Measurements from ENCODE around the gene UBE2E1. TPM values are rescaled to one million over a fixed set of nuclear protein-coding genes. Genes with fewer than 3 reads are reported as not detected.

The UBE2E1 gene
- total RNA-seq, 6 experiments from 2014 or later = 75.6 to 93.8 (median 84.2) TPM

DNA sequence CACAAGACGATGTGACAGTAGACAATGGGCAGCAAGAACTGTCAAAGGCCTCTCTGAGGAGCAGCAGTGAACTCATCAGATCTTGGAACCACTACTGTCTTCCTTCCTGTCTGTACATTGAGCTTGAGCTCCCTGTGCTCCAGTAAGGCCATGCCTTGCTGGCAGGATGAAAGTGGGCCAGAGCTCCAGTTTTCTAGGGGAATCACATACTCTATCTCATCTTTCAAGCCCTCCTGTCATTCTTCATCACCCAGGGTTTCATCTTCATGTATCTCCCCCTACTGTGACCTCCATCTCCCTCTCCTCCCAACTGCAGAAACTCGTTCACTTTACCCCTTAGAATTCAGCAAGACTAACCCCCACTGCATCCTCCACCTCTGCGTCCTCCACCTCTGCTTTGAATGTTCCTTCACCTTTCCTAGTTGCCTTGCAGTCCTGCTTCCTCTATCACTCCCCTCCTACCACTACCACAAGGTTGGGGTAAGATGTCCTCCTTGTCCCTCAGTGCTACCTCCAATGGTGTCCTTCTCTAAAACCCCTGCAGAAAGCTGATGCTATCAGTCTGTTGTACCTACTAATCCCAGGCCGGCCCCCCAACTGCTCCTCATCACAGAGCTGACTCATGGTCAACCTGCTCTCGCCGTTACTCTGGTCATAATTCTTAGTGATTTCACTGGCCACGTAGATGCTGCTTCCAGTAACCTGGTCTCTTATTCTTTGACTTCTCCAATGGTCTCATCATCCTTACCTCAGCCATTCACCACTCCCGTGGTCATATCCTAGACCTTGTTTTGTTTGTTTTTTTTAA lies 88.7 kb downstream of the UBE2E1 start:
- H3K27ac Mint-ChIP-seq = peak overlapping the region; percentile 20; the same call in 1 of the 2 replicates
- no peak overlapping the region for H3K4me3 Mint-ChIP-seq
- no peak for TF ChIP-seq CTCF (IDR thresholded peaks at IDR 0.05)
- H3K4me1 Mint-ChIP-seq (ENCODE audit: low read depth) = peaks cover 2% of the 10 kb centered on the region; the same call in 1 of the 2 replicates
- H3K9me3 Mint-ChIP-seq = no peaks in the 10 kb centered on the region
- H3K27me3 Mint-ChIP-seq (ENCODE audit: insufficient read depth) = peaks cover 2% of the 10 kb centered on the region; the same call in 1 of the 2 replicates
- H3K36me3 Mint-ChIP-seq (ENCODE audit: low read depth) = peaks cover 38% of the 10 kb centered on the region
- DNase-seq = no peak

DNA sequence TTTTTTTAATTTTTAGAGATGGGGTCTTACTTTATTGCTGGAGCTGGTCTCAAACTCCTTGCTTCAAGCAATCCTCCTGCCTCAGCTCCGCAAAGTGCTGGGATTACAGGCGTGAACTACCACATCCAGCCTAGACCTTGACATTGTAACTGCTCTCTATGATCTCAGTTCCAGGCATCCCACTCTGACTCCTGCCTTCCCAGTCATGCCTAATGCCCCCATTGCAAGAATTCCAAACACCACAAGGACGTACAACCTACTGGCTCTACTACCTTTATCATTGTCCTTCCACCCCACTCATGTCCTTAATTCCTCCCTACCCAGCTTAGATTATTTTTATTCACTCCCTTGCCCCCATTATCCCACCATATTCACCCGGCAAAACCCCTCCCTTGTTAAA lies 89.4 kb downstream of the UBE2E1 start:
- Mint-ChIP-seq H3K4me3 (no peak overlapping the region), H3K27me3 (ENCODE audit: insufficient read depth) (peaks cover 2% of the 10 kb centered on the region; the same call in 1 of the 2 replicates), H3K9me3 (no peaks in the 10 kb centered on the region), H3K4me1 (ENCODE audit: low read depth) (no peaks in the 10 kb centered on the region), H3K36me3 (ENCODE audit: low read depth) (peaks cover 40% of the 10 kb centered on the region), H3K27ac (no peak overlapping the region)
- DNase-seq = no peak
- no peak for TF ChIP-seq CTCF (IDR thresholded peaks at IDR 0.05)

GRCh38 chr3:23900744-23901143 lies 95.0 kb downstream of the UBE2E1 start:
- Mint-ChIP-seq H3K4me1 (ENCODE audit: low read depth) (peaks cover 5% of the 10 kb centered on the region; the same call in 1 of the 2 replicates), H3K9me3 (no peaks in the 10 kb centered on the region), H3K36me3 (ENCODE audit: low read depth) (peaks cover 48% of the 10 kb centered on the region), H3K27ac (no peak overlapping the region), H3K4me3 (no peak overlapping the region), H3K27me3 (ENCODE audit: insufficient read depth) (no peaks in the 10 kb centered on the region; the same call in 1 of the 2 replicates)
- DNase-seq = no peak
- peak; percentile 29 for TF ChIP-seq CTCF (IDR thresholded peaks at IDR 0.05)

DNA sequence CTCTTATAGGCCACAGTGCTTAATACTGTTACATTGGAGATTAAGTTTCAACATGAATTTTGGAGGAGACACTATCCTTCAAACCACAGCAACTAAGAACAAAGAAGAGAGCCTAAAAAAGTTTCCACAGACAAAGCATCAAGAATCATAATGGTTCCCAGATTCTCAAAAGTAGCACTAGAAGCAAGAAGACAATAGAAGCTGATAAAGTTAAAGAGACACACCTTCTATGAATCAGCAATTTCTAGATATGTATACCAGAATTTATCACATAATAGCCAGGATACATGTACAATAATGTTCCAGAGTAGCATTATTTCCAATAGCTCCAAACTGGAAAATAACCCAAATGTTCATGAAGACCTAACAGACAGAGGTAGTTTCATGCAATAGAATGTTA lies 98.8 kb downstream of the UBE2E1 start:
- DNase-seq = no peak
- no peaks in the 10 kb centered on the region for H3K9me3 Mint-ChIP-seq
- no peak overlapping the region for H3K4me3 Mint-ChIP-seq
- no peak for TF ChIP-seq CTCF (IDR thresholded peaks at IDR 0.05)
- H3K36me3 Mint-ChIP-seq (ENCODE audit: low read depth) = peaks cover 31% of the 10 kb centered on the region
- no peak overlapping the region for H3K27ac Mint-ChIP-seq
- peaks cover 5% of the 10 kb centered on the region; the same call in 1 of the 2 replicates for H3K4me1 Mint-ChIP-seq (ENCODE audit: low read depth)
- H3K27me3 Mint-ChIP-seq (ENCODE audit: insufficient read depth) = no peaks in the 10 kb centered on the region

DNA sequence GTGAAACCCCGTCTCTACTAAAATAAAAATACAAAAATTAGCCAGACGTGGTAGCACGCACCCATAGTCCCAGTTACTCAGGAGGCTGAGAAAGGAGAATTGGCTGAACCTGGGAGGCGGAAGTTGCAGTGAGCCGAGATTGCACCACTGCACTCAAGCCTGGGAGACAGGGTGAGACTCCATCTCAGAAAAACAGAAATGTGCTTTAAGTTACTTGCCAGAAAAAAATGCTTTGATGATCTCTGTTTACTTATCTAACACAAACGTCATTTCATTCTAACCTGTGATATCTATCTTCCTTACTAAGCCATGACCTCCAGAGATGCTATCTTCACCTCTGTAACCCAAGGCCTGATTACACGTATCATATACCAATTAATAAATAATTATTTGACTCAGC lies 103.6 kb downstream of the UBE2E1 start:
- no peaks in the 10 kb centered on the region for H3K27me3 Mint-ChIP-seq (ENCODE audit: insufficient read depth)
- H3K36me3 Mint-ChIP-seq (ENCODE audit: low read depth) = peaks cover 16% of the 10 kb centered on the region; the same call in 1 of the 2 replicates
- no peaks in the 10 kb centered on the region for H3K9me3 Mint-ChIP-seq
- DNase-seq = no peak
- no peak overlapping the region for H3K27ac Mint-ChIP-seq
- peaks cover 12% of the 10 kb centered on the region for H3K4me1 Mint-ChIP-seq (ENCODE audit: low read depth)
- H3K4me3 Mint-ChIP-seq = no peak overlapping the region
- no peak for TF ChIP-seq CTCF (IDR thresholded peaks at IDR 0.05)
